HAP-1 (cell line): Measurements from ENCODE around the gene SLC4A1AP.

Experiments
- DNase-seq, 2 experiments: peaks; one replicate each; pipeline ENCODE4 v3.0.0-alpha.2; 2016 to 2020; ENCODE audit warnings: low spot score in 2 of 2
- H3K27me3 ChIP-seq: fragments of 250-450 bp; sonication (Bioruptor Pico); 2 replicates; pipeline ENCODE4 v1.5.1; 2020; ENCODE audit warnings: low read depth, mild to moderate bottlenecking, moderate library complexity
- H3K36me3 ChIP-seq: fragments of 250-450 bp; sonication (Bioruptor Pico); replicated peaks from 2 replicates; pipeline ENCODE4 v1.5.1; 2020; ENCODE audit warnings: mild to moderate bottlenecking
- H3K4me1 ChIP-seq: fragments of 250-450 bp; sonication (Bioruptor Pico); 2 replicates; pipeline ENCODE4 v1.5.1; 2020; ENCODE audit warnings: mild to moderate bottlenecking
- H3K4me3 ChIP-seq: fragments of 250-450 bp; sonication (Bioruptor Pico); 2 replicates; pipeline ENCODE4 v1.5.1; 2020; ENCODE audit warnings: mild to moderate bottlenecking, moderate library complexity
- H3K9me3 ChIP-seq: fragments of 250-450 bp; sonication (Bioruptor Pico); 2 replicates; pipeline ENCODE4 v1.5.1; 2020; ENCODE audit warnings: mild to moderate bottlenecking, moderate library complexity
- in situ Hi-C: fragments of 300-500 bp; cut with MboI; formaldehyde crosslinking; loops from 3 replicates; pipeline ENCODE4 v1.14.3; 2020; ENCODE audit warnings: low sequenced_read_pairs, inconsistent platforms, mixed read lengths

The SLC4A1AP gene

GRCh38 chr2:27702302-27702701 is 38.6 kb downstream of the SLC4A1AP start:
- DNase-seq: no peak
- no peak overlapping the region for H3K4me3 ChIP-seq
- in situ Hi-C loops: loop anchor here (10.0 kb wide), 1 partner anchor 702 kb away; no protein-coding TSS in a partner anchor
- H3K36me3 ChIP-seq: no peaks in the 10 kb centered on the region
- H3K27me3 ChIP-seq: no peaks in the 10 kb centered on the region
- no peaks in the 10 kb centered on the region for H3K4me1 ChIP-seq
- H3K9me3 ChIP-seq: no peaks in the 10 kb centered on the region

DNA sequence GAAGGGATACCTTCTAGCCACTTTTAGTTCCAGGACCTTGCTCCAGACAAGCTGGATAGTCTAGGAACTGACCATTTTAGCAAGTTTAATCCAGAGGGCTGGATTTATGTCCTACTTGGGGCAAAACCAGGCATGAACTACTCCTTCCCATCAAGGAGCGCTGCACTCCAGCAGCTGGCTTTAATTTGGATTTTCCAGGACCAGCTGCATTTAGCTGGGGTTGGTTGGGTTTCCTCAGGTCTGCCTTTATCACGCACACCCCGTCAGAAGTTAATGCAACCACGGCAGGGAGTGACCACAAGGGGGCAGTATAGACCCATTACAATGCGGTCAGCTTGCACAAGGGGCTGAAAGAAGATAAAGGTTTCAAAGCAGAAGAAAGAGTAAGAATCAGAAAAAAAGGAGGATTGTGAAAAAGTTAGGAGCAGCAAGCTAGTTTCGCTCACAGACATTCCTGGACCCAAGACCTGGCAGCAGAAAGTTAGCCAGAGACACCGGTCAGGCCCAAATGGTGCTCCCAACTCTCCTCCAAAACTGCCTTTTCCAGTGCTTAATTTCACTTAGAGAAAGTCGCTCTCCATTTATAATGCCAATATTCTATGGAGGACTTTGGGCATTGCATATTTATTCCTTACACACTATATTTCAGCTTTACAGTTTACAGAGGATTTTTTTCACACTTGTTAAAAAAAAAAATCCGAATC is 40.1 kb downstream of the SLC4A1AP start:
- Histone ChIP-seq H3K36me3 (no peaks in the 10 kb centered on the region), H3K4me3 (no peak overlapping the region)
- in situ Hi-C loops: loop anchor here (10.0 kb wide), 1 partner anchor 701 kb away; no protein-coding TSS in a partner anchor

GRCh38 chr2:27704342-27704876 is 40.7 kb downstream of the SLC4A1AP start:
- H3K4me1 ChIP-seq: no peaks in the 10 kb centered on the region
- DNase-seq: no peak
- no peaks in the 10 kb centered on the region for H3K9me3 ChIP-seq
- no peaks in the 10 kb centered on the region; the same call in 1 of the 2 replicates for H3K27me3 ChIP-seq
- in situ Hi-C loops: loop anchor here (10.0 kb wide), 1 partner anchor 700 kb away; no protein-coding TSS in a partner anchor
- no peaks in the 10 kb centered on the region for H3K36me3 ChIP-seq
- H3K4me3 ChIP-seq: no peak overlapping the region

More for the DNA sequence above, 40.1 kb downstream of the SLC4A1AP start:
- DNase-seq: peak; percentile 78 to 90
- H3K4me1 ChIP-seq: no peaks in the 10 kb centered on the region
- H3K27me3 ChIP-seq: no peaks in the 10 kb centered on the region; the same call in 1 of the 2 replicates
- no peaks in the 10 kb centered on the region for H3K9me3 ChIP-seq

GRCh38 chr2:27705851-27706622 is 42.3 kb downstream of the SLC4A1AP start:
- Histone ChIP-seq H3K36me3 (no peaks in the 10 kb centered on the region), H3K4me3 (no peak overlapping the region), H3K27me3 (no peaks in the 10 kb centered on the region; the same call in 1 of the 2 replicates), H3K9me3 (no peaks in the 10 kb centered on the region), H3K4me1 (no peaks in the 10 kb centered on the region)
- no peak for DNase-seq
- in situ Hi-C loops: loop anchor here (10.0 kb wide), 1 partner anchor 699 kb away; no protein-coding TSS in a partner anchor

GRCh38 chr2:27707462-27708256 is 44.0 kb downstream of the SLC4A1AP start:
- DNase-seq: no peak
- H3K9me3 ChIP-seq: no peaks in the 10 kb centered on the region
- H3K27me3 ChIP-seq: no peaks in the 10 kb centered on the region; the same call in 1 of the 2 replicates
- no peak overlapping the region for H3K4me3 ChIP-seq
- H3K4me1 ChIP-seq: peaks cover 4% of the 10 kb centered on the region; the same call in 1 of the 2 replicates
- in situ Hi-C loops: loop anchor here (10.0 kb wide), 1 partner anchor 697 kb away; no protein-coding TSS in a partner anchor
- H3K36me3 ChIP-seq: no peaks in the 10 kb centered on the region

DNA sequence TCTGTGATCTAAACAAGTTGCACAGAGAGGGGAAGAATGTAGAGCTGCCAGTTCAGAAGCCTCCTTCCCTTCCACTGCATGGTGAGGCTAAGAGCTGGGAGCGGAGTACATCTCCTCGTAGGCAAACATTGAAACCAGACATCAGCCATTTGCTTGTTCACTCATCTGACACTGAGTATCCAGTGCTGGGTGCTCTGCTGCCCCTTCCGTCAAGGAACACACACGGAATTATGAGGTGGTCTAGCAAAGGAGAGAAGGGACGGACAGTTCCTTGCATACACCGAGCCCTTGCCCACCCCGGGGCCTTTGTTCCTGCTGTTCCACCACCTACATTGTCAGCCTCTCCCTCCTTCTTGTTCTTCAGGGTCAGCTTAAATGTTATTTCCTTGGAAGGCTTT is 44.6 kb downstream of the SLC4A1AP start:
- DNase-seq: no peak
- Histone ChIP-seq H3K4me3 (no peak overlapping the region), H3K4me1 (peaks cover 4% of the 10 kb centered on the region; the same call in 1 of the 2 replicates), H3K36me3 (no peaks in the 10 kb centered on the region), H3K27me3 (no peaks in the 10 kb centered on the region; the same call in 1 of the 2 replicates), H3K9me3 (no peaks in the 10 kb centered on the region)
- in situ Hi-C loops: loop anchor here (10.0 kb wide), 1 partner anchor 697 kb away; no protein-coding TSS in a partner anchor

- no peaks in the 10 kb centered on the region; the same call in 1 of the 2 replicates for H3K27me3 ChIP-seq
- no peaks in the 10 kb centered on the region for H3K9me3 ChIP-seq
- peaks cover 4% of the 10 kb centered on the region; the same call in 1 of the 2 replicates for H3K4me1 ChIP-seq
- no peaks in the 10 kb centered on the region for H3K36me3 ChIP-seq
- DNase-seq: no peak
- in situ Hi-C loops: loop anchor here (10.0 kb wide), 1 partner anchor 696 kb away; no protein-coding TSS in a partner anchor
- no peak overlapping the region for H3K4me3 ChIP-seq
These were observed 45.0 kb downstream of the SLC4A1AP start for GRCh38 chr2:27708666-27709065.

DNA sequence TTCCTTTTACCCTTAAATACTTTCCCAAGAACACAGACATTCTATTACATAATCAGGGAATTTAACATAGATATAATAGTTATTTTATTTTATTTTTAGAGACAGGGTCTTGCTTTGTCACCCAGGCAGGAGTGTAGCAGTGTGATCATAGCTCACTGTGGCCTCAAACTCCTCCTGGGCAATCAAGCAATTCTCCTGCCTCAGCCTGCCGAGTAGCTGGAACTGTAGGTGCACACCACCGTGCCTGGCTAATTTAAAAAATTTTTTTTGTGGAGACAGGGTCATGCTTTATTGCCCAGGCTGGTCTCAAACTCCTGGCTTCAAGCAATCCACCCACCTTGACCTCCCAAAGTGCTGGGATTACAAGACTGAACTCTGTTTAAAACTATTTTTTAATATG is 45.6 kb downstream of the SLC4A1AP start:
- in situ Hi-C loops: loop anchor here (10.0 kb wide), 1 partner anchor 695 kb away; no protein-coding TSS in a partner anchor
- no peak overlapping the region for H3K4me3 ChIP-seq

DNA sequence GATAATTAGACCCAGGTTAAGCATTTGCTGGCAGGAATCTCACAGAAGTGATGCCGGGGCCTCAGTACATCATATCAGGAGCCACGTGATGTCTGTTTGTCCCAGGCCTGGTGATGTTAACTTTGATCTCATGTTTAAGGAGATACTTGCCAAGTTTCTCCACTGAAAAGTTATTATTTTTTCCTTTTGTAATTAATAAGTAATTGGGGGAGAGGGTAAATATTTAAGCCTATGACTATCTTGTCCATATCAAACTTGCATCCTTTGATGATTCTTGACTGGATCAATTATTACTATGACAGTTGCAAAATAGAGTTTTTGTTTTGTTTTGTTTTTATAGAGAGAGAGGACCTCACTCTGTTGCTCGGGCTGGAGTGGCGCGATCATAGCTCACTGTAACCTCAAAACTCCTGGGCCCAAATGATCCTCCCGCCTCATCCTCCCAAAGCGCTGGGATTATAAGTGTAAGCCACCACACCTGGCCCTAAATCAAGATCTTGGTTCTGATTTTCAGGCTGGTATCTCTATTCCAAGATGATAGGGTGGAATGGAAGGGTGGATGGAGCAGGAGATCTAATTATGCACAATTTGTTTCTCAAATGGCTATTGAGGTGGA is 46.4 kb downstream of the SLC4A1AP start:
- Histone ChIP-seq H3K9me3 (no peaks in the 10 kb centered on the region), H3K36me3 (no peaks in the 10 kb centered on the region), H3K27me3 (no peaks in the 10 kb centered on the region; the same call in 1 of the 2 replicates), H3K4me1 (peaks cover 9% of the 10 kb centered on the region), H3K4me3 (no peak overlapping the region)
- in situ Hi-C loops: loop anchor here (10.0 kb wide), 1 partner anchor 695 kb away; no protein-coding TSS in a partner anchor
- DNase-seq: no peak

More for the DNA sequence above, 45.6 kb downstream of the SLC4A1AP start:
- Histone ChIP-seq H3K9me3 (no peaks in the 10 kb centered on the region), H3K4me1 (peaks cover 4% of the 10 kb centered on the region; the same call in 1 of the 2 replicates), H3K36me3 (no peaks in the 10 kb centered on the region), H3K27me3 (no peaks in the 10 kb centered on the region; the same call in 1 of the 2 replicates)
- DNase-seq: no peak

GRCh38 chr2:27710640-27711430 is 47.1 kb downstream of the SLC4A1AP start:
- no peaks in the 10 kb centered on the region for H3K9me3 ChIP-seq
- H3K27me3 ChIP-seq: no peaks in the 10 kb centered on the region; the same call in 1 of the 2 replicates
- DNase-seq: peak in 1 of 2 experiments; percentile 16
- in situ Hi-C loops: no loop called here
- H3K36me3 ChIP-seq: no peaks in the 10 kb centered on the region
- no peak overlapping the region for H3K4me3 ChIP-seq
- peaks cover 13% of the 10 kb centered on the region for H3K4me1 ChIP-seq

DNA sequence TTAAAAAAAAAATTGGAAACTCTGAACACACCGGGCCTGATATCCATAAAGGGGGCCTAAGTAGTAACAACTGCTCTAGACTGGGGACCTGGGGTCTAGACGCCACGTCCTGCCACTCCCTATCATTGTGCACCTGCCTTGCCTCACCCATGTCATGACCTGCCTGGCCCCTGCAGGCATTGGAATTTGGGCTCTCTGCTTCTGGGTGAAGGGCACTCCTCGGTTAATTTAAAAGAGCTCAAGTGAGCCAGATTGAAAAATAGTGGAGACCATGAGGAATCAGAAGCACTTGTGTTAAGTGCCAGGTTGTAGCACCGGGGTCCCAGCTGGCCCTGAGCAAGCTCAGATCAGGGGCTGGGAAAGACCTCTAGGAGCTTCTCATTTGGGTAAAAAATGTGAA is 48.1 kb downstream of the SLC4A1AP start:
- H3K9me3 ChIP-seq: no peaks in the 10 kb centered on the region
- H3K36me3 ChIP-seq: no peaks in the 10 kb centered on the region
- DNase-seq: no peak
- in situ Hi-C loops: no loop called here
- H3K4me3 ChIP-seq: no peak overlapping the region
- H3K27me3 ChIP-seq: no peaks in the 10 kb centered on the region; the same call in 1 of the 2 replicates
- peaks cover 13% of the 10 kb centered on the region for H3K4me1 ChIP-seq

DNA sequence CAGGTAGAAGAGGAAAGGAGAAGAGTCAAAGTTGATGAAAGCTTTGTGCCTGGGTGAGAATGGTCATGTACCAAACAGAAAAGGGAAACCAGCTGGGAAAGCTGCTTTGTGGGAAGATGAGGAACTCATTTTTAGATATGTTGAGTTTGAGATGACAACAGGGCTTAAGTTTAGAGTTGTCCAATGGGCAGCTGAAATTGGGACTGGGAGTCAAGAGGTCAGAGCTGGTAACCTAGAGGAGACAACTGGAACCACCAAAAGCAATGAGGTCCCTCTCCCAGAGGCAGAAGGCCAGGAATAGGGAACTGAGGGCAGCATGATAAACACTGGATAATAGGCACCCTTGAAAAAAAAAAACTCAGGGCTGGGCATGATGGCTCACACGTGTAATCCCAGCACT is 48.8 kb downstream of the SLC4A1AP start:
- no peaks in the 10 kb centered on the region for H3K9me3 ChIP-seq
- in situ Hi-C loops: no loop called here
- no peak overlapping the region for H3K4me3 ChIP-seq
- no peak for DNase-seq
- H3K27me3 ChIP-seq: no peaks in the 10 kb centered on the region; the same call in 1 of the 2 replicates
- peaks cover 13% of the 10 kb centered on the region for H3K4me1 ChIP-seq
- no peaks in the 10 kb centered on the region for H3K36me3 ChIP-seq
